H9 (cell line): ENCODE measurements around the gene CENPP. TPM values are rescaled to one million over a fixed set of nuclear protein-coding genes. Genes with fewer than 3 reads are reported as not detected.

Experiments
- DNase-seq: peaks from one replicate; pipeline ENCODE4 v3.0.0-alpha.2; 2017
- H2AFZ ChIP-seq: one replicate; pipeline ENCODE4 v1.6.1; 2013; ENCODE audit warnings: mild to moderate bottlenecking, low read length, control low read depth, moderate library complexity
- H2AK5ac ChIP-seq: 2 replicates; pipeline ENCODE4 v1.6.1; 2013; ENCODE audit warnings: low read length, control low read depth, mixed read lengths; ENCODE audit not compliant: insufficient read length
- H2BK120ac ChIP-seq: one replicate; pipeline ENCODE4 v1.6.1; 2013; ENCODE audit warnings: low read depth, mild to moderate bottlenecking, low read length, control low read depth, inconsistent platforms; ENCODE audit not compliant: poor library complexity, severe bottlenecking
- H2BK12ac ChIP-seq: 2 replicates; pipeline ENCODE4 v1.6.1; 2013; ENCODE audit warnings: low read length, control low read depth, mixed read lengths, low read depth; ENCODE audit not compliant: insufficient read length
- H2BK15ac ChIP-seq: 2 replicates; pipeline ENCODE4 v1.6.1; 2013; ENCODE audit warnings: low read depth, low read length, control low read depth
- H2BK20ac ChIP-seq: one replicate; pipeline ENCODE4 v1.6.1; 2013; ENCODE audit warnings: low read depth, mild to moderate bottlenecking, low read length, control low read depth, inconsistent platforms; ENCODE audit not compliant: poor library complexity, severe bottlenecking
- H2BK5ac ChIP-seq: 2 replicates; pipeline ENCODE4 v1.6.1; 2013; ENCODE audit warnings: low read length, control low read depth, mixed read lengths; ENCODE audit not compliant: insufficient read length
- H3K14ac ChIP-seq: 2 replicates; pipeline ENCODE4 v1.6.1; 2013; ENCODE audit warnings: low read length, control low read depth; ENCODE audit not compliant: insufficient read depth
- H3K18ac ChIP-seq: 2 replicates; pipeline ENCODE4 v1.6.1; 2013; ENCODE audit warnings: low read depth, mild to moderate bottlenecking, mixed read lengths, low read length, control low read depth; ENCODE audit not compliant: insufficient read length
- H3K23ac ChIP-seq: 2 replicates; pipeline ENCODE4 v1.6.1; 2013; ENCODE audit warnings: low read length, control low read depth, mixed read lengths, low read depth; ENCODE audit not compliant: insufficient read length
- H3K23me2 ChIP-seq: 2 replicates; pipeline ENCODE4 v1.6.1; 2013; ENCODE audit warnings: low read depth, mild to moderate bottlenecking, mixed read lengths, low read length, control low read depth; ENCODE audit not compliant: insufficient read length, poor library complexity, severe bottlenecking
- H3K27ac ChIP-seq: 2 replicates; pipeline ENCODE4 v1.5.1; 2013; ENCODE audit warnings: low read length, control low read depth, mixed read lengths, low read depth; ENCODE audit not compliant: insufficient read length
- H3K27me3 ChIP-seq: 2 replicates; pipeline ENCODE4 v1.6.1; 2013; ENCODE audit warnings: low read length, control low read depth, inconsistent platforms; ENCODE audit not compliant: insufficient read depth
- H3K4ac ChIP-seq: 2 replicates; pipeline ENCODE4 v1.6.1; 2013; ENCODE audit warnings: low read depth, mild to moderate bottlenecking, control low read depth, inconsistent platforms, low read length, moderate library complexity
- H3K4me1 ChIP-seq: 2 replicates; pipeline ENCODE4 v1.6.1; 2013; ENCODE audit warnings: low read length, control low read depth, inconsistent platforms; ENCODE audit not compliant: insufficient read depth
- H3K4me2 ChIP-seq: 2 replicates; pipeline ENCODE4 v1.6.1; 2013; ENCODE audit warnings: low read length, control low read depth, mixed read lengths; ENCODE audit not compliant: insufficient read length, insufficient read depth
- H3K56ac ChIP-seq: 2 replicates; pipeline ENCODE4 v1.6.1; 2013; ENCODE audit warnings: low read depth, mild to moderate bottlenecking, mixed read lengths, low read length, control low read depth; ENCODE audit not compliant: insufficient read length
- H3K79me1 ChIP-seq: 2 replicates; pipeline ENCODE4 v1.6.1; 2013; ENCODE audit warnings: low read depth, mild to moderate bottlenecking, moderate library complexity, low read length, control low read depth, inconsistent platforms; ENCODE audit not compliant: insufficient read depth, poor library complexity, severe bottlenecking
- H3K79me2 ChIP-seq: 2 replicates; pipeline ENCODE4 v1.6.1; 2013; ENCODE audit warnings: low read length, control low read depth, inconsistent platforms; ENCODE audit not compliant: insufficient read depth
- H3K9ac ChIP-seq: 2 replicates; pipeline ENCODE4 v1.6.1; 2013; ENCODE audit warnings: low read length, control low read depth, mixed read lengths; ENCODE audit not compliant: insufficient read length; ENCODE audit errors: extremely low read depth
- H3K9me3 ChIP-seq: one replicate; pipeline ENCODE4 v1.6.1; 2013; ENCODE audit warnings: low read depth, low read length, inconsistent platforms; ENCODE audit not compliant: control insufficient read depth
- H3T11ph ChIP-seq: one replicate; pipeline ENCODE4 v1.6.1; 2013; ENCODE audit warnings: mild to moderate bottlenecking, low read length, control low read depth, inconsistent platforms
- H4K20me1 ChIP-seq: one replicate; pipeline ENCODE4 v1.6.1; 2013; ENCODE audit not compliant: control insufficient read depth, insufficient read length, insufficient read depth
- H4K5ac ChIP-seq: 2 replicates; pipeline ENCODE4 v1.6.1; 2013; ENCODE audit warnings: low read depth, mild to moderate bottlenecking, mixed read lengths, low read length, control low read depth; ENCODE audit not compliant: insufficient read length
- H4K8ac ChIP-seq: replicated peaks from 2 replicates; pipeline ENCODE4 v1.6.1; 2013; ENCODE audit warnings: low read length, control low read depth, mixed read lengths, low read depth; ENCODE audit not compliant: insufficient read length
- H4K91ac ChIP-seq: 2 replicates; pipeline ENCODE4 v1.6.1; 2013; ENCODE audit warnings: low read depth, mild to moderate bottlenecking, moderate library complexity, mixed read lengths, low read length, control low read depth; ENCODE audit not compliant: insufficient read length
- H3K27ac Mint-ChIP-seq, 3 experiments: 2 replicates in 2 of 3; 3 replicates in 1 of 3; pipeline ENCODE4 v1.8.0; 2020 to 2021; ENCODE audit warnings: mixed read lengths in 3 of 3, mild to moderate bottlenecking in 1 of 3, moderate library complexity in 1 of 3
- H3K27me3 Mint-ChIP-seq: 2 replicates; pipeline ENCODE4 v1.8.0; 2021; ENCODE audit warnings: low read depth, mild to moderate bottlenecking, moderate library complexity, mixed read lengths
- H3K36me3 Mint-ChIP-seq, 3 experiments: 2 replicates in 2 of 3; 3 replicates in 1 of 3; pipeline ENCODE4 v1.8.0; 2020 to 2021; ENCODE audit warnings: low read depth in 3 of 3, mixed read lengths in 3 of 3; ENCODE audit not compliant: insufficient read depth in 1 of 3
- H3K4me1 Mint-ChIP-seq, 2 experiments: 2 replicates each; pipeline ENCODE4 v1.8.0; 2020; ENCODE audit warnings: mixed read lengths in 2 of 2
- H3K4me3 Mint-ChIP-seq, 2 experiments: 2 replicates in 1 of 2; 3 replicates in 1 of 2; pipeline ENCODE4 v1.8.0; 2020 to 2021; ENCODE audit warnings: mild to moderate bottlenecking in 2 of 2, mixed read lengths in 2 of 2, moderate library complexity in 1 of 2
- H3K9me3 Mint-ChIP-seq, 2 experiments: 2 replicates in 1 of 2; 3 replicates in 1 of 2; pipeline ENCODE4 v1.8.0; 2020; ENCODE audit warnings: mild to moderate bottlenecking in 2 of 2, mixed read lengths in 2 of 2, moderate library complexity in 1 of 2
- CTCF ChIP-seq: fragments of 200-600 bp; sonication (generic); conservative IDR thresholded peaks from 3 replicates; pipeline ENCODE4 v1.8.0; 2021; ENCODE audit warnings: antibody characterized with exemption, mild to moderate bottlenecking
- WGBS: extraction: QIAGEN DNeasy Blood & Tissue Kit; methylation state at CpG from one replicate; pipeline ENCODE4 v1.1.7; 2013; ENCODE audit warnings: missing lambda C conversion rate, low lambda C conversion rate, mixed read lengths; ENCODE audit not compliant: insufficient read length; ENCODE audit errors: extremely low coverage; 5-methylcytosine and 5-hydroxymethylcytosine counted together
- total RNA-seq: library from RNA; stranded (reverse); gene quantifications from 2 replicates; pipeline ENCODE4 v1.2.1, GENCODE V29; 2021

The CENPP gene
- total RNA-seq, 1 experiment from 2014 or later: 9.1 TPM

GRCh38 chr9:92618633-92619225 lies 293.0 kb downstream of the CENPP start:
- Histone ChIP-seq H3K4me1 (no peaks in the 10 kb centered on the region), H3K27ac (no peak overlapping the region), H2AFZ (no peak overlapping the region), H3K23me2 (no peaks in the 10 kb centered on the region), H3K4me2 (no peak overlapping the region), H2AK5ac (no peak overlapping the region), H3K14ac (no peak overlapping the region), H2BK5ac (no peak overlapping the region), H4K8ac (no peak overlapping the region), H3K56ac (no peak overlapping the region), H2BK15ac (no peak overlapping the region), H4K91ac (no peak overlapping the region), H3T11ph (no peak overlapping the region), H3K9ac (no peak overlapping the region), H2BK12ac (no peak overlapping the region), H4K5ac (no peak overlapping the region), H3K4ac (no peak overlapping the region), H3K9me3 (no peaks in the 10 kb centered on the region), H4K20me1 (no peaks in the 10 kb centered on the region), H3K79me1 (no peaks in the 10 kb centered on the region), H3K27me3 (no peaks in the 10 kb centered on the region), H3K23ac (no peak overlapping the region), H3K79me2 (no peaks in the 10 kb centered on the region), H2BK20ac (no peak overlapping the region), H3K18ac (no peak overlapping the region), H2BK120ac (no peak overlapping the region)
- H3K9me3 Mint-ChIP-seq: no peaks in the 10 kb centered on the region
- H3K4me1 Mint-ChIP-seq: no peaks in the 10 kb centered on the region
- H3K27me3 Mint-ChIP-seq: no peaks in the 10 kb centered on the region
- TF ChIP-seq CTCF: no peak
- whole genome bisulfite sequencing: no CpG with 5 or more reads among the region's 10 CpGs
- peak; percentile 12 for DNase-seq
- peaks cover 0 to 58% (median 16%) of the 10 kb centered on the region in 3 experiments; a peak in 6 of 7 replicates for H3K36me3 Mint-ChIP-seq
- H3K27ac Mint-ChIP-seq: no peak overlapping the region
- no peak overlapping the region for H3K4me3 Mint-ChIP-seq
